ENCODE measurements around the gene GNL2.
"Not testable (repeated sequence)": the region's sequence is repeated elsewhere in the genome, so short reads cannot be mapped to it uniquely, and the experiment has no call there.

The GNL2 gene

DNA sequence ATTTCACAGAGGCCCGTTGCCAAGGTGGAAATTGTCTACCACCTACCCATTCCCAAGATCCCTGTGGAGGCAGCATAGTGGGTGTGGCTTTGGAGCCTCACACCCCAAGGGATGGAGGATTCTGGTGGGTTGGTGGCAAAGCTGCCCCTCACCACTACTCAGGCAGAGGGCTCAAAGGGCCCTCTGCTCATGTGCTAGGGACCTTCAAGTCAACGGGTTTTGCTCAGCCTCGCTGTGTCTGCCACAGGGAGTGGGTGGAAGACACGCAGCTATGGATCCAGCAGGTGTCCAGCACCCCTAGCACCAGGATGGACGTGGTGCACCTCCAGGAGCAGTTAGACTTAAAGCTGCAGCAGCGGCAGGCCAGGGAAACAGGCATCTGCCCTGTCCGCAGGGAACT, 36.7 kb downstream of the GNL2 start:
- DNase-seq = no peak

DNA sequence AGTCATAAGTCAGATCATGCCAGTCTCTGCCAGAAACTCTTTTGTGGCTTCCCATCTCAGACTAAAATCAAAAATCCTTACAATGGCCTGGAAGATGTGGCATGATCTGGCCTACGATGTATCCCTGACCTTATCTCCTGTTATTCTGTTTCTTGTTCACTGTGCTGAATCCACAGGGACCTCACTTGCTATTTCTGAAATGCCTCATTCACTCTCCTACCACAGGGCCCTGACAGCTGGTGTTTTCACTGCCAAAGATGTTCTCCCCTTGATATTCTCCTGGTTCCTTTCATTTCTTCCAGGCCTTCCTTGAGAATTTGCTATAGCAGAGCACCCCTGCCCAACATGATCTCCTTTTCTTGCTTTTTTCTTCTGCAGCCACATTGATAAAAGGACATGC, 37.3 kb downstream of the GNL2 start:
- DNase-seq = no peak

- no peak for DNase-seq
Observed at GRCh38 chr1:37557402-37557801, 38.3 kb downstream of the GNL2 start.

DNA sequence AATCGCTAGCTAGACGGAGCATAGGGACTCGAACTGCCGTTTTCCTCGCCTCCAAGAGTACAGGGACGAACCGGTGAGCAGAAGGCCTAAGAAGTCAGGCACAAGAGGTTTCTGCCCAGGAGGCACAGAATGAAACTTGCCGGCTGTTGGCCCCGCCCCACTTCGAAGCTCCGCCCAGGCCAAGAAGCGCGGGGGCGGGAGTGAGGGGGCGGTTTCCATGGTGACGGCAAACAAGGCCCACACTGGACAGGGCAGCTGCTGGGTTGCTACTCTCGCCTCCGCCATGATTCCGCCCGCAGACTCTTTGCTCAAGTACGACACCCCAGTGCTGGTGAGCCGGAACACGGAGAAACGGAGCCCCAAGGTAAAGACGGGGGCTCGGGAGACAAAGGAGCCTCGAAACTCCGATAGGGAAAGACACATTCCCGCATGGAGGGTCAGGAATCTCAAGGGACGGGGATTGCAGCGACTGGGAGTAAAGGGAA, 39.0 kb downstream of the GNL2 start, which contains the start of gene DNALI1:
Gene DNALI1, plus strand, starts transcription at position 229 of the 485 bp plus-strand sequence. Its CDS starts 55 bp downstream, at position 284.
- DNase-seq = peak; percentile 28

GRCh38 chr1:37553927-37554808, 41.6 kb downstream of the GNL2 start, which contains the start of gene SNIP1:
Gene SNIP1, minus strand, starts transcription at chr1:37554293. Its CDS starts 64 bp downstream, at chr1:37554229.
- peak; percentile 94 for DNase-seq

DNA sequence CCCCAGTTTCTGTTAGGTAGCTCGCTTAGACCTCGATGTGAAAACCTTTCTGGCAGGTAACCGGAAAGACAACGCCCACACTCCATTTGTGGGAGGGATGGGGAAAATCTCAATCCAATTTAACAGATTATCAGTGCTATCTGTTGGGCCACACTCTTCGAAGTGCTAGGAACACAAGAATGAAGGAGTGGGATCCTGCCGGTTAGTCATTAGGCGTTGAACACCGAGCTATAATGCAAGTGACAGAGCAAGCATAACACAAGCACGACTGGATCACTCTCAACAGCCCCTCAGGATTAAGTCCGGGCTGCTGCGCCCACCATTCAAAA, 42.2 kb downstream of the GNL2 start:
- no peak for DNase-seq

GRCh38 chr1:37549341-37549740, 46.4 kb downstream of the GNL2 start:
- no peak for DNase-seq

- DNase-seq = no peak
Observed at GRCh38 chr1:37545019-37545418, 50.7 kb downstream of the GNL2 start.

- no peak for DNase-seq
Observed at GRCh38 chr1:37544530-37544929, 51.2 kb downstream of the GNL2 start.

DNA sequence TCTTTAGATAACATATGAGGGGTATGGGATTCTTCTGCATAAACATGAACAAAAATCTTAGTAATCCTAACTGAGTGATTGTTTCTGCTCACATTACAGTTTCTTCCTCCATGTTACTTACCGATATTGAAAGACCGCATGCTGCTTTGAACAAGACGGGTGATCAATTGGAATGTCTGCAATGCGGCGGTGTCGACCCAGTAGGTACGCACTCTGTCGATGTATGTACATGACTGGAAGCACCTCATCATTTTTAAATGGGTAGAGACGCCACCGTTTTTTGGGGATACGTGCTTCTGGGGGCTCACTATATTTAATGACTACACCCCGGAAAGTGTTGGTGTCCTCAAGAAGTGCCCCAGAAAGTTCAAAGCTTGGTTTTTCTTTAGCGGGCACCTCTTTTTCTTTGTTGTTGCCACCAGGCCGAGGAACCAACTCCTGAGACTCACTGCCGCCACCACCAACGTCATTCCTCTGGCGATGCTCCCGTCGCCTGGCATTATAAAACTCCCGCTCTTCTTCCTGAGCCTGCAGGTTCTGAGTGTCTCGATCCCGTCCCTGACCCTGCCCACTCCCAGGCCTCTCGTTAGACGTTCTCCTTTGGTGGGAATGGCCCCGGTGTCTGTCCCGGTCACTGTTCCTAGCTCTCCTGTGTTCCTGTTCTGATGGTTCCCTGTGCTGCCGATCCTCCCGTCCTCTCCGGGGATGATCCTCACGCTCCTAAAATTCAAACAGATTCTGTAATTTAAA, 55.5 kb downstream of the GNL2 start:
- no peak for DNase-seq

GRCh38 chr1:37539154-37539553, 56.6 kb downstream of the GNL2 start:
- not testable (repeated sequence) for DNase-seq

- DNase-seq = no peak
Observed at GRCh38 chr1:37537378-37537777, 58.4 kb downstream of the GNL2 start.

DNA sequence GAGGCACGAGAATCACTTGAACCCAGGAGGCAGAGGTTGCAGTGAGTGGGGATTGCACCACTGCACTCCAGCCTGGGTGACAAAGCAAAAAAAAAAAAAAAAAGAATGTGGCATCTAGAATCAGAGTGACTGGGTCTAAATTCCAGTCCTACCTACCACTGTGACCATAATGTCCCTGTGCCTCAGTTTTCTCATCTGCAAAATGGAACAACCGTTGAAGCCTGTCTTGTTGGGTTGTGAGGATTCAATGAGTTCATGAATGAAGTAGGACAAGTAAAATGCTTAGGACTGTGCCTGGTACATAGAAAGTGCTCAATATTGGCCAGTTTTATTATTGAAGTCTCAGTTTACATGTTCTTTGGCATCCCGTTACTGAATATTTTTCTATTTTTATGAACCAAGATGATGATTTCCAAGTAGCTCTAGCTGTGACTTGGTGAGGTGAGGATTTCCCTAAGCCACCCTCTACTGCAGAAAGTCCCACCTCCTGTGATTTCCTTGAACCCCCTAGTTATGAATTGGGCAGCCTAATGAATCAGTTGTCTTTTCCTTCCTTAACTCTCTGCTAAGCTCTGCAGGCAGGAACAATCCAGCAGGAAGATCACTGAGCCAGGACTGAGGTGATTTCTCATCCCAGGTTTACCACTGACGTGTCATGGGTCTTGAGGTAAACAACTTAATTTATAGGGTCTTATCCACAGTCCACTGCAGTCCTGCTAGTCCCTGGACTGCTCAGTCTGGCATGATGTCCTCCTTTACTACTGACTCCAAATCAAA, 62.2 kb downstream of the GNL2 start:
- no peak for DNase-seq

- not testable (repeated sequence) for DNase-seq
Observed at GRCh38 chr1:37532418-37533156, 63.1 kb downstream of the GNL2 start.

DNA sequence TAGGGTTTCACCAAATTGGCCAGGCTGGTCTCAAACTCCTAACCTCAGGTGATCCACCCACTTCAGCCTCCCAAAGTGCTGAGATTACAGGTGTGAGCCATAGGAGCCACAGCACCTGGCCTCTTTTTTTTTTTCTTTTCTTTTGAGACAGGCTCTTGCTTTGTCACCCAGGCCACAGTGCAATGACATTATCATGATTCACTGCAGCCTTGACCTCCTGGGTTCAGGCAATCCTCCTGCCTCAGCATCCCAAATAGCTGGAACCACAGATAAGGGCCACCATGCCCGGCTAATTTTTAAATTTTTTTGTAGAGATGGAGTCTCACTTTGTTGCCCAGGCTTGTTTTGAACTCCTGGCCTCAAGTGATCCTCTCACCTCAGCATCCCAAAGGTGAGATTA, 65.8 kb downstream of the GNL2 start:
- not testable (repeated sequence) for DNase-seq

DNA sequence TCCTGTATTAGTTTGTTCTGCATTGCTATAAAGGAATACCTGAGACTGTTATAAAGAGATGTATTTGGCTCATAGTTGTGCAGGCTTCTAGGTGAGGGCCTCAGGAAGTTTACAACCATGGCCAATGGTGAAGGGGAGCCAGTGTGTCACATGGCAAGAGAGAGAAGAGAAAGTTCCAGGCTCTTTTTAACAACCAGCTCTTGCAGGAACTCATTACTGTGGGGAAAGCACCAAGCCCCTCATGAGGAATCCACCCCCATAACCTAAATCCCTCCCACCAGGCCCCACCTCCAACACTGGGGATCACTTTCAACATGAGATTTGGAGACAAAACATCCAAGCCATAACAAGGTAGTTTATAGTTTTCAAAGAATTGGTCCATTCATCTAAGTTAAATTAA, 76.1 kb downstream of the GNL2 start:
- peak; percentile 23 for DNase-seq

DNA sequence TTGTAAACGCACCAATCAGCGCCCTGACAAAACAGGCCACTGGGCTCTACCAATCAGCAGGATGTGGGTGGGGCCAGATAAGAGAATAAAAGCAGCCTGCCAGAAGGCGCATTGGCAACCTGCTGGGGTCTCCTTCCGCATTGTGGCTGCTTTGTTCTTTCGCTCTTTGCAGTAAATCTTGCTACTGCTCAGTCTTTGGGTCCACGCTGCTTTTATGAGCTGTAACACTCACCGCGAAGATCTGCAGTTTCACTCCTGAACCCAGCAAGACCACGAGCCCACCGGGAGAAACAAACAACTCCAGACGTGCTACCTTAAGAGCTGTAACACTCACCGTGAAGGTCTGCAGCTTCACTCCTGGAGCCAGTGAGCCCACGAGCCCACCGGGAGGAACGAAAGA, 76.8 kb downstream of the GNL2 start:
- peak; percentile 74 for DNase-seq

DNA sequence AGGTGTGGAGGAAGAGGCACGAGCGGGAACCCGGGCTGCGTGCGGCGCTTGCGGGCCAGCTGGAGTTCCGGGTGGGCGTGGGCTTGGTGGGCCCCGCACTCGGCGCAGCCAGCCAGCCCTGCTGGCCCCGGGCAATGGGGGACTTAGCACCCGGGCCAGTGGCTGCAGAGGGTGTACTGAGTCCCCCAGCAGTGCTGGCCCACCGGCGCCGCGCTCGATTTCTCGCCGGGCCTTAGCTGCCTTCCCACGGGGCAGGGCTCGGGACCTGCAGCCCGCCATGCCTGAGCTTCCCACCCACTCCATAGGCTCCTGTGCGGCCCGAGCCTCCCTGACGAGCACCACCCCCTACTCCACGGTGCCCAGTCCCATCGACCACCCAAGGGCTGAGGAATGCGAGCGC, 77.5 kb downstream of the GNL2 start:
- not testable (repeated sequence) for DNase-seq

DNA sequence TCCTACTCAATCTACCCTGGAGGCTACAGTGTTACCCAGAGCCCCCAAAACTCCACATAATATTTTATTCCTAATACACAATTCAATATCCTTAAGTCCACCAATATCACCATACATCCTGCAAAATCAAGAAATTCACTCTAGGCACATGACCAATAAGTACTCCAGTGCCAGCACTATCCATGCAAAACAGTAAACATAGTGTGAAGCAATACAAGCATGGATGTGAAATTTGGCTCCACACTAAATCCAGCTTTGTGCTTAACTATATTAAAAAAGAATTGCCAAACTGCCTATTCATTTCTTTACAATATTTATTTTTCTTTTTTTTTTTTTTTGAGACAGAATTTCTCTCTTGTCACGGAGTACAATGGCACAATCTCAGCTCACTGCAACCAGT, 78.2 kb downstream of the GNL2 start:
- DNase-seq = no peak

Measured in CD4-positive, alpha-beta T cell treated with Interleukin-10 for 1 hour (primary cell).